Liver (tissue), 3 donors: Measurements from ENCODE around the gene ANKRD10.

Experiments used
- EGR1 ChIP-seq, 2 donors: IDR thresholded peaks; 2 replicates each; pipeline ENCODE4 v1.6.1; 2016 to 2018; ENCODE audit warnings: antibody characterized with exemption in 2 of 2, low read depth in 2 of 2
- FOXA2 ChIP-seq: IDR thresholded peaks from 2 replicates; pipeline ENCODE4 v1.6.1; 2016; ENCODE audit warnings: antibody characterized with exemption
- GABPA ChIP-seq, 2 donors: IDR thresholded peaks in 1 of 2; conservative IDR thresholded peaks in 1 of 2; 2 replicates each; pipeline ENCODE4 v1.6.1; 2016; ENCODE audit warnings: antibody characterized with exemption in 2 of 2, mild to moderate bottlenecking in 1 of 2, moderate library complexity in 1 of 2
- JUND ChIP-seq, 2 donors: IDR thresholded peaks; 2 replicates each; pipeline ENCODE4 v1.6.1; 2016; ENCODE audit warnings: antibody characterized with exemption in 2 of 2
- NR2F2 ChIP-seq: IDR thresholded peaks from 2 replicates; pipeline ENCODE4 v1.6.1; 2016; ENCODE audit warnings: antibody characterized with exemption
- RAD21 ChIP-seq, 2 donors: IDR thresholded peaks; 2 replicates each; pipeline ENCODE4 v1.6.1; 2016; ENCODE audit warnings: antibody characterized with exemption in 2 of 2, mild to moderate bottlenecking in 2 of 2
- RXRA ChIP-seq, 2 donors: IDR thresholded peaks; 2 replicates each; pipeline ENCODE4 v1.6.1; 2017 to 2018; ENCODE audit warnings: antibody characterized with exemption in 2 of 2, mild to moderate bottlenecking in 1 of 2
- SP1 ChIP-seq: IDR thresholded peaks from 2 replicates; pipeline ENCODE4 v1.6.1; 2018; ENCODE audit warnings: antibody characterized with exemption, mild to moderate bottlenecking
- TAF1 ChIP-seq: conservative IDR thresholded peaks from 2 replicates; pipeline ENCODE4 v1.6.1; 2016; ENCODE audit warnings: antibody characterized with exemption, mild to moderate bottlenecking
- YY1 ChIP-seq: IDR thresholded peaks from 2 replicates; pipeline ENCODE4 v1.6.1; 2016; ENCODE audit warnings: antibody characterized with exemption, mild to moderate bottlenecking
- TF ChIP-seq, protein P1 (sequence below): fragments of 150-350 bp; IDR thresholded peaks from 2 replicates; pipeline ENCODE4 v1.5.1; 2017; ENCODE audit warnings: improper control_type of control experiment, low read depth, low read length; ENCODE audit not compliant: missing input control
- TF ChIP-seq, protein P2 (sequence below): IDR thresholded peaks from 2 replicates; pipeline ENCODE4 v1.6.1; 2016; ENCODE audit warnings: antibody characterized with exemption
- TF ChIP-seq, protein P3 (sequence below): IDR thresholded peaks from 2 replicates; pipeline ENCODE4 v1.6.1; 2016; ENCODE audit warnings: antibody characterized with exemption, mild to moderate bottlenecking
- TF ChIP-seq, protein P4 (sequence below): IDR thresholded peaks from 2 replicates; pipeline ENCODE4 v1.6.1; 2016; ENCODE audit warnings: antibody characterized with exemption
- donor health status: healthy.
- donor health status: healthy.

DNA sequence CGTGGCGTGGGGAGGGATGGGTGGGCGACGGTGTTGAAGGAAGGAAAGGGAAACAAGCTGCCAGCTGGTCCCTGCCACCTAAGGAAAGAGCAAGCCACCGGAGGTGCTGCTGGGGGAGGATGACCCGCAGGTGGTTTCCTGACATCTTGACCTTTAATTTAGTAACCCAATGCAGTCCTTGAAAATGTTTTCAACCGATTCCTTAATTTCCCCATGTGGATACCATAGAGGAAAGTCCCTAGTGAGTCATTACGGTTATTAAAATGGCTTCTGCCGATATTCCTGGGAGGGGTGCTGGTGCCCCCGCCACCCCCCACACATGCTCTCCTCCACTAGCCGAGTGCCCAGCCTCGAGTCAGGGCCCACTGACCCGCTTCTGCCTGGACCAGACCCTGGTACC lies 6.3 kb upstream of the ANKRD10 start:
- TF ChIP-seq, protein P1, sequence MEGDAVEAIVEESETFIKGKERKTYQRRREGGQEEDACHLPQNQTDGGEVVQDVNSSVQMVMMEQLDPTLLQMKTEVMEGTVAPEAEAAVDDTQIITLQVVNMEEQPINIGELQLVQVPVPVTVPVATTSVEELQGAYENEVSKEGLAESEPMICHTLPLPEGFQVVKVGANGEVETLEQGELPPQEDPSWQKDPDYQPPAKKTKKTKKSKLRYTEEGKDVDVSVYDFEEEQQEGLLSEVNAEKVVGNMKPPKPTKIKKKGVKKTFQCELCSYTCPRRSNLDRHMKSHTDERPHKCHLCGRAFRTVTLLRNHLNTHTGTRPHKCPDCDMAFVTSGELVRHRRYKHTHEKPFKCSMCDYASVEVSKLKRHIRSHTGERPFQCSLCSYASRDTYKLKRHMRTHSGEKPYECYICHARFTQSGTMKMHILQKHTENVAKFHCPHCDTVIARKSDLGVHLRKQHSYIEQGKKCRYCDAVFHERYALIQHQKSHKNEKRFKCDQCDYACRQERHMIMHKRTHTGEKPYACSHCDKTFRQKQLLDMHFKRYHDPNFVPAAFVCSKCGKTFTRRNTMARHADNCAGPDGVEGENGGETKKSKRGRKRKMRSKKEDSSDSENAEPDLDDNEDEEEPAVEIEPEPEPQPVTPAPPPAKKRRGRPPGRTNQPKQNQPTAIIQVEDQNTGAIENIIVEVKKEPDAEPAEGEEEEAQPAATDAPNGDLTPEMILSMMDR = no peak
- TF ChIP-seq, protein P2, sequence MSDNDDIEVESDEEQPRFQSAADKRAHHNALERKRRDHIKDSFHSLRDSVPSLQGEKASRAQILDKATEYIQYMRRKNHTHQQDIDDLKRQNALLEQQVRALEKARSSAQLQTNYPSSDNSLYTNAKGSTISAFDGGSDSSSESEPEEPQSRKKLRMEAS = no peak
- TF ChIP-seq, protein P3, sequence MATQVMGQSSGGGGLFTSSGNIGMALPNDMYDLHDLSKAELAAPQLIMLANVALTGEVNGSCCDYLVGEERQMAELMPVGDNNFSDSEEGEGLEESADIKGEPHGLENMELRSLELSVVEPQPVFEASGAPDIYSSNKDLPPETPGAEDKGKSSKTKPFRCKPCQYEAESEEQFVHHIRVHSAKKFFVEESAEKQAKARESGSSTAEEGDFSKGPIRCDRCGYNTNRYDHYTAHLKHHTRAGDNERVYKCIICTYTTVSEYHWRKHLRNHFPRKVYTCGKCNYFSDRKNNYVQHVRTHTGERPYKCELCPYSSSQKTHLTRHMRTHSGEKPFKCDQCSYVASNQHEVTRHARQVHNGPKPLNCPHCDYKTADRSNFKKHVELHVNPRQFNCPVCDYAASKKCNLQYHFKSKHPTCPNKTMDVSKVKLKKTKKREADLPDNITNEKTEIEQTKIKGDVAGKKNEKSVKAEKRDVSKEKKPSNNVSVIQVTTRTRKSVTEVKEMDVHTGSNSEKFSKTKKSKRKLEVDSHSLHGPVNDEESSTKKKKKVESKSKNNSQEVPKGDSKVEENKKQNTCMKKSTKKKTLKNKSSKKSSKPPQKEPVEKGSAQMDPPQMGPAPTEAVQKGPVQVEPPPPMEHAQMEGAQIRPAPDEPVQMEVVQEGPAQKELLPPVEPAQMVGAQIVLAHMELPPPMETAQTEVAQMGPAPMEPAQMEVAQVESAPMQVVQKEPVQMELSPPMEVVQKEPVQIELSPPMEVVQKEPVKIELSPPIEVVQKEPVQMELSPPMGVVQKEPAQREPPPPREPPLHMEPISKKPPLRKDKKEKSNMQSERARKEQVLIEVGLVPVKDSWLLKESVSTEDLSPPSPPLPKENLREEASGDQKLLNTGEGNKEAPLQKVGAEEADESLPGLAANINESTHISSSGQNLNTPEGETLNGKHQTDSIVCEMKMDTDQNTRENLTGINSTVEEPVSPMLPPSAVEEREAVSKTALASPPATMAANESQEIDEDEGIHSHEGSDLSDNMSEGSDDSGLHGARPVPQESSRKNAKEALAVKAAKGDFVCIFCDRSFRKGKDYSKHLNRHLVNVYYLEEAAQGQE = no peak
- no peak for TF ChIP-seq TAF1
- TF ChIP-seq, protein P4, sequence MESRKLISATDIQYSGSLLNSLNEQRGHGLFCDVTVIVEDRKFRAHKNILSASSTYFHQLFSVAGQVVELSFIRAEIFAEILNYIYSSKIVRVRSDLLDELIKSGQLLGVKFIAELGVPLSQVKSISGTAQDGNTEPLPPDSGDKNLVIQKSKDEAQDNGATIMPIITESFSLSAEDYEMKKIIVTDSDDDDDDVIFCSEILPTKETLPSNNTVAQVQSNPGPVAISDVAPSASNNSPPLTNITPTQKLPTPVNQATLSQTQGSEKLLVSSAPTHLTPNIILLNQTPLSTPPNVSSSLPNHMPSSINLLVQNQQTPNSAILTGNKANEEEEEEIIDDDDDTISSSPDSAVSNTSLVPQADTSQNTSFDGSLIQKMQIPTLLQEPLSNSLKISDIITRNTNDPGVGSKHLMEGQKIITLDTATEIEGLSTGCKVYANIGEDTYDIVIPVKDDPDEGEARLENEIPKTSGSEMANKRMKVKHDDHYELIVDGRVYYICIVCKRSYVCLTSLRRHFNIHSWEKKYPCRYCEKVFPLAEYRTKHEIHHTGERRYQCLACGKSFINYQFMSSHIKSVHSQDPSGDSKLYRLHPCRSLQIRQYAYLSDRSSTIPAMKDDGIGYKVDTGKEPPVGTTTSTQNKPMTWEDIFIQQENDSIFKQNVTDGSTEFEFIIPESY = no peak
- TF ChIP-seq JUND (IDR thresholded peaks at IDR 0.05) = no peak
- no peak for TF ChIP-seq EGR1 (IDR thresholded peaks at IDR 0.05; ENCODE audit: low read depth in 2 of 2)
- TF ChIP-seq FOXA2 = no peak
- TF ChIP-seq YY1 = no peak
- TF ChIP-seq GABPA (IDR thresholded peaks at IDR 0.05 in 1 of 2, conservative IDR thresholded peaks at IDR 0.05 in 1 of 2) = no peak
- no peak for TF ChIP-seq SP1
- TF ChIP-seq RAD21 (IDR thresholded peaks at IDR 0.05) = no peak
- no peak for TF ChIP-seq NR2F2
- TF ChIP-seq RXRA (IDR thresholded peaks at IDR 0.05) = no peak
